Epithelial cell of esophagus (primary cell): ENCODE results near the gene CYB5A.

Experiments used
- DNase-seq: peaks from one replicate; pipeline ENCODE4 v3.0.0; 2010; ENCODE audit warnings: low read depth
- H3K4me3 ChIP-seq: 2 replicates; pipeline ENCODE4 v1.5.1; 2011; ENCODE audit warnings: mild to moderate bottlenecking, low read length, control low read depth
- CTCF ChIP-seq: IDR thresholded peaks from 2 replicates; pipeline ENCODE4 v1.5.1; 2011; ENCODE audit warnings: low read depth, mild to moderate bottlenecking, low read length, control low read depth, inconsistent platforms; ENCODE audit not compliant: insufficient read depth; ENCODE audit errors: missing control alignments

CYB5A gene

GRCh38 chr18:74239567-74239966, 52.2 kb downstream of the CYB5A start:
- DNase-seq, result no peak
- TF ChIP-seq CTCF, result no peak
- H3K4me3 ChIP-seq, result no peak overlapping the region

- TF ChIP-seq CTCF, result no peak
- no peak overlapping the region for H3K4me3 ChIP-seq
- peak; percentile 94 for DNase-seq
These were observed 57.2 kb downstream of the CYB5A start for GRCh38 chr18:74234326-74235171.

- no peak overlapping the region for H3K4me3 ChIP-seq
- peak; percentile 11 for DNase-seq
- TF ChIP-seq CTCF, result no peak
These were observed 57.8 kb downstream of the CYB5A start for GRCh38 chr18:74233933-74234325.

- TF ChIP-seq CTCF, result peak; percentile 10
- H3K4me3 ChIP-seq, result no peak overlapping the region
- DNase-seq, result peak; percentile 62
These were observed 60.6 kb downstream of the CYB5A start for GRCh38 chr18:74230922-74231714.

- no peak for DNase-seq
- TF ChIP-seq CTCF, result no peak
These were observed 61.9 kb downstream of the CYB5A start for GRCh38 chr18:74229891-74230290.

GRCh38 chr18:74229005-74229404, 62.8 kb downstream of the CYB5A start:
- TF ChIP-seq CTCF, result no peak
- no peak for DNase-seq
- H3K4me3 ChIP-seq, result no peak overlapping the region

More at GRCh38 chr18:74229891-74230290, 61.9 kb downstream of the CYB5A start:
- no peak overlapping the region for H3K4me3 ChIP-seq
